IPS-NIHi7 (cell line): Measurements from ENCODE around the gene IPP.
"Not testable (repeated sequence)": the region's sequence is repeated elsewhere in the genome, so short reads cannot be mapped to it uniquely, and the experiment has no call there.

Source experiments
- DNase-seq: peaks from one replicate; pipeline ENCODE4 v3.0.0; 2012; ENCODE audit warnings: mixed read lengths; ENCODE audit errors: extremely low spot score

Gene IPP

GRCh38 chr1:45739641-45740156 lies 10.8 kb downstream of the IPP start:
- DNase-seq = not testable (repeated sequence)

GRCh38 chr1:45739137-45739536 lies 11.3 kb downstream of the IPP start:
- DNase-seq = no peak

- DNase-seq = no peak
These were observed 19.6 kb downstream of the IPP start for GRCh38 chr1:45730780-45731319.

GRCh38 chr1:45730075-45730779 lies 20.2 kb downstream of the IPP start:
- no peak for DNase-seq

GRCh38 chr1:45726007-45726406 lies 24.4 kb downstream of the IPP start:
- not testable (repeated sequence) for DNase-seq

GRCh38 chr1:45723248-45723930 lies 27.1 kb downstream of the IPP start:
- DNase-seq = no peak

- DNase-seq = no peak
These were observed 27.6 kb downstream of the IPP start for GRCh38 chr1:45722809-45723208.

- no peak for DNase-seq
These were observed 29.2 kb downstream of the IPP start for GRCh38 chr1:45721207-45721606.

- no peak for DNase-seq
These were observed 32.2 kb downstream of the IPP start for GRCh38 chr1:45718289-45718688.

GRCh38 chr1:45717386-45717785 lies 33.1 kb downstream of the IPP start:
- not testable (repeated sequence) for DNase-seq

GRCh38 chr1:45716700-45717099 lies 33.8 kb downstream of the IPP start:
- no peak for DNase-seq

GRCh38 chr1:45713711-45714110 lies 36.7 kb downstream of the IPP start:
- DNase-seq = no peak

- no peak for DNase-seq
These were observed 45.8 kb downstream of the IPP start for GRCh38 chr1:45704637-45705036.

GRCh38 chr1:45694823-45695222 lies 55.6 kb downstream of the IPP start:
- DNase-seq = no peak

- DNase-seq = not testable (repeated sequence)
These were observed 56.6 kb downstream of the IPP start for GRCh38 chr1:45693811-45694210.

GRCh38 chr1:45687754-45688740 lies 62.4 kb downstream of the IPP start, which contains the start of gene TMEM69:
Gene TMEM69 (plus strand): TSS chr1:45688181. CDS start chr1:45691069, 2,888 bp downstream.
- DNase-seq = peak; percentile 87

GRCh38 chr1:45687014-45687753 lies 63.3 kb downstream of the IPP start:
- peak; percentile 94 for DNase-seq

GRCh38 chr1:45686288-45687013 lies 64.0 kb downstream of the IPP start, which contains the start of gene GPBP1L1:
Gene GPBP1L1 (minus strand): TSS chr1:45686533. CDS start chr1:45659087, 27,446 bp downstream.
- DNase-seq = peak; percentile 99

- peak; percentile 19 for DNase-seq
These were observed 64.5 kb downstream of the IPP start for GRCh38 chr1:45686015-45686287.

- DNase-seq = no peak
These were observed 65.0 kb downstream of the IPP start for GRCh38 chr1:45685308-45686014.
